K562 (cell line): Measurements from ENCODE around the gene MALRD1. TPM values are rescaled to one million over a fixed set of nuclear protein-coding genes. Genes with fewer than 3 reads are reported as not detected.

Experiments used
- ATAC-seq: fragments of 200-7000 bp; cut with Tn5 transposase; 3 replicates; pipeline ENCODE4 v1.9.1; 2020; ENCODE audit warnings: moderate library complexity
- BruUV-seq: library from RNA; stranded (reverse); fragments of 400-500 nt; replicated peaks from 2 replicates; lab custom pipeline; 2021; lab: Mats Ljungman, UMichigan
- CTCF ChIA-PET: fragments of 300-600 bp; formaldehyde crosslinking; extraction: SDS; loops from one replicate; lab custom pipeline; 2021; ENCODE audit warnings: low intra/inter-chr PET ratio; lab: Yijun Ruan, JAX
- POLR2A ChIA-PET: fragments of 300-600, 350-650 bp; sonication (Branson Sonifier 250); formaldehyde crosslinking; extraction: SDS; loops from one replicate; lab custom pipeline; 2021; ENCODE audit warnings: antibody characterized with exemption, inconsistent platforms; lab: Yijun Ruan, JAX
- DNase-seq, 4 experiments: peaks; one replicate each; pipeline versions ENCODE4 v3.0.0 to v3.0.0-alpha.2; 2011 to 2018; ENCODE audit warnings: low spot score in 3 of 4, mixed read lengths in 3 of 4; ENCODE audit errors: extremely low read depth in 1 of 4
- FAIRE-seq: peaks from 2 replicates; lab custom pipeline; 2011; peaks lifted over from hg19 to GRCh38; lab: Jason Lieb, UNC
- H2AFZ ChIP-seq: 2 replicates; pipeline ENCODE4 v1.6.0; 2011; ENCODE audit warnings: low read depth, low read length, control low read depth, inconsistent platforms
- H3K27ac ChIP-seq: fragments of 200-600 bp; 3 replicates; pipeline ENCODE4 v1.8.0; 2011; ENCODE audit warnings: low read depth, mild to moderate bottlenecking, control low read depth, inconsistent platforms, low read length, moderate library complexity, mixed read lengths; ENCODE audit errors: extremely low read depth
- H3K27me3 ChIP-seq, 2 experiments: fragments of 300-600 bp in 1 of 2; 2 replicates in 1 of 2; 3 replicates in 1 of 2; pipeline versions ENCODE4 v1.6.0 to v1.8.0; 2011; ENCODE audit warnings: inconsistent platforms in 2 of 2, low read length in 2 of 2, mild to moderate bottlenecking in 1 of 2, mixed read lengths in 1 of 2, moderate library complexity in 1 of 2; ENCODE audit not compliant: control insufficient read depth in 2 of 2, insufficient read depth in 2 of 2
- H3K36me3 ChIP-seq: fragments of 300-600 bp; 3 replicates; pipeline ENCODE4 v1.8.0; 2011; ENCODE audit warnings: mild to moderate bottlenecking, low read length, inconsistent platforms; ENCODE audit not compliant: control insufficient read depth, insufficient read depth
- H3K4me1 ChIP-seq, 2 experiments: fragments of 200-600 bp in 1 of 2; replicated peaks in 1 of 2; 2 replicates in 1 of 2; 3 replicates in 1 of 2; pipeline versions ENCODE4 v1.5.1 to v1.8.0; 2011; ENCODE audit warnings: inconsistent platforms in 2 of 2, low read length in 2 of 2, mild to moderate bottlenecking in 1 of 2, mixed read lengths in 1 of 2, moderate library complexity in 1 of 2; ENCODE audit not compliant: control insufficient read depth in 2 of 2, insufficient read depth in 2 of 2
- H3K4me2 ChIP-seq: 2 replicates; pipeline ENCODE4 v1.6.1; 2011; ENCODE audit warnings: low read length, control low read depth, inconsistent platforms, mixed read lengths; ENCODE audit not compliant: insufficient read depth
- H3K4me3 ChIP-seq: fragments of 200-600 bp; sonication (generic), shearing (Covaris generic); 2 replicates; pipeline ENCODE4 v1.5.1; 2016; ENCODE audit warnings: control low read depth, inconsistent platforms
- H3K79me2 ChIP-seq: fragments of 200-600 bp; 3 replicates; pipeline ENCODE4 v1.8.0; 2011; ENCODE audit warnings: low read length, inconsistent platforms; ENCODE audit not compliant: control insufficient read depth, insufficient read depth
- H3K9ac ChIP-seq, 2 experiments: 2 replicates each; pipeline versions ENCODE4 v1.6.0 to v1.6.1; 2011; ENCODE audit warnings: low read depth in 2 of 2, low read length in 2 of 2, control low read depth in 1 of 2, inconsistent platforms in 1 of 2, mild to moderate bottlenecking in 1 of 2, mixed read lengths in 1 of 2; ENCODE audit not compliant: insufficient read depth in 1 of 2
- H3K9me1 ChIP-seq: one replicate; pipeline ENCODE4 v1.6.0; 2011; ENCODE audit warnings: inconsistent platforms, mild to moderate bottlenecking, low read length, moderate library complexity; ENCODE audit not compliant: control insufficient read depth, insufficient read depth
- H3K9me3 ChIP-seq: replicated peaks from 2 replicates; pipeline ENCODE4 v1.5.1; 2011; ENCODE audit warnings: low read depth, low read length, inconsistent platforms; ENCODE audit not compliant: control insufficient read depth, insufficient read depth
- H4K20me1 ChIP-seq: replicated peaks from 2 replicates; pipeline ENCODE4 v1.6.1; 2011; ENCODE audit warnings: low read length, inconsistent platforms, mixed read lengths; ENCODE audit not compliant: control insufficient read depth, insufficient read depth
- CHAMP1 ChIP-seq: fragments of 450-650 bp; IDR thresholded peaks from 2 replicates; pipeline ENCODE4 v1.6.1; 2016; ENCODE audit warnings: mild to moderate bottlenecking
- COPS2 ChIP-seq: fragments of 450-650 bp; conservative IDR thresholded peaks from 2 replicates; pipeline ENCODE4 v1.6.1; 2016; ENCODE audit warnings: mild to moderate bottlenecking, moderate library complexity
- GABPB1 ChIP-seq: sonication (generic); formaldehyde crosslinking; IDR thresholded peaks from 2 replicates; pipeline ENCODE4 v1.8.0; 2022; ENCODE audit warnings: mild to moderate bottlenecking, missing genetic modification reagents
- HDAC6 ChIP-seq: IDR thresholded peaks from 2 replicates; pipeline ENCODE4 v1.6.1; 2012; ENCODE audit warnings: low read depth, mild to moderate bottlenecking, control low read depth, inconsistent platforms, low read length, moderate library complexity
- HMG20A ChIP-seq: fragments of 450-650 bp; formaldehyde crosslinking; conservative IDR thresholded peaks from 2 replicates; pipeline ENCODE4 v1.4.0; 2020; ENCODE audit warnings: mild to moderate bottlenecking, mixed read lengths
- ILF3 ChIP-seq: fragments of 450-650 bp; IDR thresholded peaks from 2 replicates; pipeline ENCODE4 v1.6.1; 2018; ENCODE audit warnings: antibody characterized with exemption, mild to moderate bottlenecking, moderate library complexity, borderline replicate concordance
- MEF2D ChIP-seq: conservative IDR thresholded peaks from 2 replicates; pipeline ENCODE4 v1.6.1; 2016; ENCODE audit warnings: low read depth, missing genetic modification characterization, missing compliant biosample characterization
- MXD1 ChIP-seq: fragments of 250-450 bp; sonication (Bioruptor Pico); IDR thresholded peaks from 2 replicates; pipeline ENCODE4 v1.8.0; 2021; ENCODE audit warnings: borderline replicate concordance, mild to moderate bottlenecking, moderate library complexity; ENCODE audit not compliant: poor library complexity, severe bottlenecking
- POLR2AphosphoS5 ChIP-seq: IDR thresholded peaks from 2 replicates; pipeline ENCODE4 v1.6.1; 2011; ENCODE audit warnings: mild to moderate bottlenecking, low read depth, low read length, moderate library complexity; ENCODE audit not compliant: control insufficient read depth, insufficient read depth
- ZNF586 ChIP-seq: fragments of 450-650 bp; formaldehyde crosslinking; conservative IDR thresholded peaks from 2 replicates; pipeline ENCODE4 v1.4.0; 2020; ENCODE audit warnings: mild to moderate bottlenecking, moderate library complexity
- ZNF76 ChIP-seq: fragments of 250-450 bp; sonication (Bioruptor Pico); IDR thresholded peaks from 2 replicates; pipeline ENCODE4 v1.4.0; 2020; ENCODE audit warnings: mild to moderate bottlenecking, moderate library complexity, borderline replicate concordance
- WGBS: fragments of 100-300 bp; shearing (Covaris generic); methylation state at CpG from one replicate; pipeline ENCODE4 v1.1.6; 2016; ENCODE audit warnings: low coverage, mixed read lengths; ENCODE audit not compliant: insufficient coverage; ENCODE audit errors: missing lambda C conversion rate; 5-methylcytosine and 5-hydroxymethylcytosine counted together
- in situ Hi-C: fragments of 300-500 bp; cut with MboI; formaldehyde crosslinking; loops from 4 replicates; pipeline ENCODE4 v1.15.0; 2018; ENCODE audit warnings: inconsistent platforms, mixed read lengths
- intact Hi-C: fragments of 100-400 bp; cut with micrococcal nuclease; formaldehyde crosslinking; loops from 2 replicates; pipeline ENCODE4 v1.14.2; 2022
- polyA plus RNA-seq, 8 experiments: library from polyadenylated mRNA; depleted of rRNA in 4 of 8; stranded (reverse) in 5 of 8; unstranded in 3 of 8; fragments of >200 nt; fragmentation: Nextera tagmentation in 2 of 8; fragmentation: Illumina TruSeq in 1 of 8; extraction: Ambion mirVana in 2 of 8; extraction: Trizol in 1 of 8; gene quantifications; 2 replicates each; pipeline versions ENCODE4 v1.2.1 to v1.2.3, GENCODE V29; 2011 to 2014; ENCODE audit warnings: inconsistent platforms in 1 of 8, missing spikeins in 1 of 8
- total RNA-seq, 7 experiments: library from RNA; depleted of rRNA in 6 of 7; stranded (reverse); fragments of >200 nt in 6 of 7; fragmentation: Illumina TruSeq in 2 of 7; extraction: Trizol in 2 of 7; gene quantifications; 2 replicates each; pipeline versions ENCODE4 v1.2.1 to v1.2.3, GENCODE V29; 2011 to 2021; ENCODE audit warnings: low replicate concordance in 1 of 7
- TF ChIP-seq, protein P1 (sequence below): fragments of 250-450 bp; sonication (Bioruptor Pico); IDR thresholded peaks from 2 replicates; pipeline ENCODE4 v1.4.0; 2020
- TF ChIP-seq, protein P2 (sequence below): fragments of 450-650 bp; formaldehyde crosslinking; IDR thresholded peaks from 2 replicates; pipeline ENCODE4 v1.4.0; 2022; ENCODE audit warnings: missing genetic modification characterization

Gene MALRD1
- total and polyA plus RNA-seq, 9 of the 15 experiments (the other 6 are each of a cell fraction or from before 2014, with no cell fraction given) = not detected

DNA sequence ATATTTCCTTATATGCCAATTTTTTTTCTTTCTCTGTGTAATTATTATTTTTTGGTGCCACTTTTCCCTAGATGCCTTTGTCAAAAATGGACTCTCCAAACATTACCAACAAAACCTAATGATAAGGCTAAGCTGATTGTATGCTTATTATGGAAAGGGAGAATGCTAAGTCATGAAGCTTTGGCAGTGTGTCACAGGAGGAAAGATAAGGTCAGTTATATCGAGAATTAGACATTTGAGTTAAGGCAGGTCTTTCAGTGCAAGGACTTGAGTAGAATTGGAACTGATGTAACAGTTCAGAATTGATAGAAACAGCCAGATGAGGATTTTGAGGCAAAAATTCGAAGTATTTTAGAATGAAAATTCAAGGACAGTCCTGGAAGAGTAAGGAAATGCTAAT lies 16.8 kb upstream of the MALRD1 start:
- CTCF ChIA-PET = no interaction called here
- Histone ChIP-seq H3K36me3 (no peaks in the 10 kb centered on the region), H3K9me3 (no peaks in the 10 kb centered on the region), H3K27me3 (no peaks in the 10 kb centered on the region), H3K4me3 (no peak overlapping the region), H3K27ac (no peak overlapping the region), H3K4me1 (no peaks in the 10 kb centered on the region), H3K9ac (no peak overlapping the region), H3K4me2 (no peak overlapping the region), H3K9me1 (no peaks in the 10 kb centered on the region), H3K79me2 (no peaks in the 10 kb centered on the region), H2AFZ (no peak overlapping the region), H4K20me1 (no peaks in the 10 kb centered on the region)
- in situ Hi-C loops (no loop called here), intact Hi-C loops (no loop called here)
- POLR2A ChIA-PET = no interaction called here
- ATAC-seq (no peak), DNase-seq (no peak), FAIRE-seq (no peak)
- BruUV-seq = no TSS peak
- WGBS = 0% methylated on average over 2 of the region's 2 CpGs
- no peak for TF ChIP-seq HDAC6
- no peak for TF ChIP-seq ZNF586 (CRISPR knock-in tag)
- TF ChIP-seq COPS2 = no peak
- no peak for TF ChIP-seq MEF2D
- TF ChIP-seq, protein P1, sequence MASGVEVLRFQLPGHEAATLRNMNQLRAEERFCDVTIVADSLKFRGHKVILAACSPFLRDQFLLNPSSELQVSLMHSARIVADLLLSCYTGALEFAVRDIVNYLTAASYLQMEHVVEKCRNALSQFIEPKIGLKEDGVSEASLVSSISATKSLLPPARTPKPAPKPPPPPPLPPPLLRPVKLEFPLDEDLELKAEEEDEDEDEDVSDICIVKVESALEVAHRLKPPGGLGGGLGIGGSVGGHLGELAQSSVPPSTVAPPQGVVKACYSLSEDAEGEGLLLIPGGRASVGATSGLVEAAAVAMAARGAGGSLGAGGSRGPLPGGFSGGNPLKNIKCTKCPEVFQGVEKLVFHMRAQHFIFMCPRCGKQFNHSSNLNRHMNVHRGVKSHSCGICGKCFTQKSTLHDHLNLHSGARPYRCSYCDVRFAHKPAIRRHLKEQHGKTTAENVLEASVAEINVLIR (CRISPR knock-in tag) = no peak
- TF ChIP-seq ZNF76 (CRISPR knock-in tag) = no peak
- TF ChIP-seq MXD1 (CRISPR knock-in tag) = no peak
- no peak for TF ChIP-seq CHAMP1
- no peak for TF ChIP-seq GABPB1
- TF ChIP-seq POLR2AphosphoS5 = no peak
- TF ChIP-seq, protein P2, sequence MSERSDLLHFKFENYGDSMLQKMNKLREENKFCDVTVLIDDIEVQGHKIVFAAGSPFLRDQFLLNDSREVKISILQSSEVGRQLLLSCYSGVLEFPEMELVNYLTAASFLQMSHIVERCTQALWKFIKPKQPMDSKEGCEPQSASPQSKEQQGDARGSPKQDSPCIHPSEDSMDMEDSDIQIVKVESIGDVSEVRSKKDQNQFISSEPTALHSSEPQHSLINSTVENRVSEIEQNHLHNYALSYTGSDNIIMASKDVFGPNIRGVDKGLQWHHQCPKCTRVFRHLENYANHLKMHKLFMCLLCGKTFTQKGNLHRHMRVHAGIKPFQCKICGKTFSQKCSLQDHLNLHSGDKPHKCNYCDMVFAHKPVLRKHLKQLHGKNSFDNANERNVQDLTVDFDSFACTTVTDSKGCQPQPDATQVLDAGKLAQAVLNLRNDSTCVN (CRISPR knock-in tag) = no peak
- TF ChIP-seq HMG20A (CRISPR knock-in tag) = no peak
- TF ChIP-seq ILF3 = no peak
